Omental fat pad (tissue), 4 donors: ENCODE measurements around the gene GARIN3. TPM values are rescaled to one million over a fixed set of nuclear protein-coding genes. Genes with fewer than 3 reads are reported as not detected.
"Not testable (repeated sequence)": the region's sequence is repeated elsewhere in the genome, so short reads cannot be mapped to it uniquely, and the experiment has no call there.

ENCODE experiments used
- ATAC-seq: fragments of 150-250 bp; one replicate; pipeline ENCODE4 v1.9.1; 2016; ENCODE audit warnings: mild to moderate bottlenecking, moderate library complexity; ENCODE audit not compliant: low FRiP score
- DNase-seq: peaks from one replicate; pipeline ENCODE4 v3.0.0-alpha.2; 2019; ENCODE audit warnings: low spot score
- CTCF ChIP-seq, 3 donors: fragments of 450-650 bp; IDR thresholded peaks; one replicate each; pipeline ENCODE4 v1.5.1; 2016 to 2017; ENCODE audit warnings: antibody characterized with exemption in 3 of 3, mild to moderate bottlenecking in 3 of 3, moderate library complexity in 2 of 3
- total RNA-seq, 4 donors: library from RNA; depleted of rRNA; stranded (reverse); fragments of >200 nt; gene quantifications; one replicate each; pipeline ENCODE4 v1.1.0, GENCODE V29; 2016

The GARIN3 gene
- total RNA-seq, 4 donors from 2014 or later = not detected

- no peak for TF ChIP-seq CTCF (IDR thresholded peaks at IDR 0.05)
- DNase-seq (no peak), ATAC-seq (no peak)
Observed at GRCh38 chr5:157193699-157194424, 27.8 kb upstream of the GARIN3 start.

DNA sequence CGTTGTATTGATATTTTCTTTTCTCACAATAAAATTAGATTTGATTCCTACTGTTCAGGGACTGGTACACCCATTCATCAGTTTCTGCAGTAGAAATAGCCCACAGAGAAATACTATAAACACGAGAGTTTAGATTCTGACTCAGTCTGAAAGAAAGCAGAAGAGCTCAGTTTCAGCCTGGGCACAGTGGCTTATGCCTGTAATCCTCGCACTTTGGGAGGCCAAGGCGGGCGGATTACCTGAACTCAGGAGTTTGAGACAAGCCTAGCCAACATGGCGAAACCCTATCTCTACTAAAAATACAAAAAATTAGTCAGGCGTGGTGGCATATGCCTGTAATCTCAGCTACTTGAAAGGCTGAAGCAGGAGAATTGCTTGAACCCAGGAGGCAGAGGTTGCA is 23.2 kb upstream of the GARIN3 start:
- DNase-seq (no peak), ATAC-seq (no peak)
- no peak for TF ChIP-seq CTCF (IDR thresholded peaks at IDR 0.05)

GRCh38 chr5:157188270-157188669 is 22.2 kb upstream of the GARIN3 start:
- ATAC-seq (no peak), DNase-seq (no peak)
- TF ChIP-seq CTCF (IDR thresholded peaks at IDR 0.05) = no peak

DNA sequence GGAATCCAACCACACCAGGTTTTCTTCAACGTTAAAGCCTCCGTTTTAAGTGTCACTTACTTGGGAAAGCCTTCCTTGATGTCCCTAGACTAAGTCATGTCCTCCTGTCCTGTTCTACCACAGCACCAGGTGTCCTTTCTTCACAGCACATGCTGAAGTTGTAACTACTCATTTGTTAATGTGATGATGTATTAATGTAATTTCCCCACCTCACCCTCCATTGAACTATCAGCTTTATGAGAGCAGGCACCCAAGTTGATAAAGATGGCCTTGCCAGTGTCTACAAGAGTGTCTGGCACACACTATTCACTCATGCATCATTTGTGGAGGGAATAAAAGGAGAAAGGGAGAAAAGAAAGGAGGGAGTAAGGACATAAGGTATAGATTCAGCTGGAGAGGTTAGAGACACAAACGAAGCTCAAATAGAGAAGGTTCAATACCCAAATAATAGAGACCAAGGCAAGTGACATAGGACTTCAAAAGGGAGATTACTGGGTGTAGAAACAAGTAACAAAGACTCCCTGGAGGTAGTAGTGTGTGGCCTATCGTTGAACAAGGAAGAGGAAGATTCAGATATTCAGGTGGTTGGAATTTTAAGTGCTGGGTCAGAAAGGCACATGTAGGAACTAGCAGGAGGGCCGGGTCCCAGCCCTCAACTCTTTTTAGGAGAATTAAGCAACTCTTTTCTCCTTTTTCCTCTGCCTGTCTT is 21.1 kb upstream of the GARIN3 start:
- no peak for TF ChIP-seq CTCF (IDR thresholded peaks at IDR 0.05)
- DNase-seq = no peak
- no peak for ATAC-seq

- DNase-seq = no peak
- no peak for ATAC-seq
- no peak for TF ChIP-seq CTCF (IDR thresholded peaks at IDR 0.05)
Observed at GRCh38 chr5:157186309-157187045, 20.4 kb upstream of the GARIN3 start.

- DNase-seq, ATAC-seq: not testable (repeated sequence)
Observed at GRCh38 chr5:157185122-157185521, 19.1 kb upstream of the GARIN3 start.

DNA sequence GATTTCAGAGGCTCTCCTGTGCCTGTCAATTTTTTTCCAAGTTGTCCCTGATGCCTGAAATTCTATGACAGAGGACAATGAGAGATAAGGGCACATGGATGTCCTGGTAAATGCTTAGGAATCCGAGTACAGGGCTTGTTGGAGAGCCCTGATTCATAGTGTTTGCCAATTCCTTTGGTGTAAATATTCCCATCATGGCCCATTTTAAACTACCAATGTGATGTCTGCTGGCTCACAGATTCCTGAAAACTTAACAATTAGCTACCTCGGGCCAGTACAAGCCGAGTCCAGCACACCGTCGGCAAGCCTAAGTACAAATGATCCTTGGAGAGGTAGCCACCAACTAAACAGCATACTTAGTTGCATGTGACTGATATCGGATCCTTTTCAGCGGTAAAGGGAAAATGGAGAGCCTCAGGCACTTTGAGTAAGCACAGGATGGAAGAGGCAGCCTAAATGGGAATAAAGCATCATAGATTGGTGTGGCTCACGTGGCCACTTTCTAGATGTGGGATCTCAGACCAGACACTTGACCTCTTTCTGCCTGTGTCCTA is 18.1 kb upstream of the GARIN3 start:
- no peak for ATAC-seq
- no peak for TF ChIP-seq CTCF (IDR thresholded peaks at IDR 0.05)
- DNase-seq = no peak
